ENCODE results near the gene CD96.

The CD96 gene

DNA sequence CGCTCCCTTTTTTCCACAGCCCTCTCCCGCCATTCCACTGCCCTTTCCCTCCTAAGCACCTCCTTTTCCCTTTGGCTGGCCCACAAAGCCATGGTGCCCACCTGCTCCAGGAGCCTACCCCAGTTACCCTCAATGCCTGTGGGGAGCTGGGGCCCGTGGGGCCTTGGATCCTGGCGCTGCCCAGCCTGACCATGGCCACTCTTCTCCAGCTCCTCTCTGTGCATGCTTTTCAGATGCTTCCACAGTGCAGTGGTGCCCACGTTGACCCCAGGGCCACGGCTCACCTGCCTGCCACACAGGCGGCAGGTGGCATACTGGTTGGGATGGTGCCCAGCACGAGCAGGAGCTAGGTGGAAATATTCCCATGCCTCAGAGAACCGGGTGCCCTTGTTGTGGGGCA is 51.7 kb downstream of the CD96 start:
- no peak for DNase-seq (ENCODE audit: low spot score)

- DNase-seq (ENCODE audit: low spot score) = peak; percentile 46
Observed at GRCh38 chr3:111594205-111594604, 52.2 kb downstream of the CD96 start.

GRCh38 chr3:111594781-111595180 is 52.8 kb downstream of the CD96 start:
- DNase-seq (ENCODE audit: low spot score) = peak; percentile 43

DNA sequence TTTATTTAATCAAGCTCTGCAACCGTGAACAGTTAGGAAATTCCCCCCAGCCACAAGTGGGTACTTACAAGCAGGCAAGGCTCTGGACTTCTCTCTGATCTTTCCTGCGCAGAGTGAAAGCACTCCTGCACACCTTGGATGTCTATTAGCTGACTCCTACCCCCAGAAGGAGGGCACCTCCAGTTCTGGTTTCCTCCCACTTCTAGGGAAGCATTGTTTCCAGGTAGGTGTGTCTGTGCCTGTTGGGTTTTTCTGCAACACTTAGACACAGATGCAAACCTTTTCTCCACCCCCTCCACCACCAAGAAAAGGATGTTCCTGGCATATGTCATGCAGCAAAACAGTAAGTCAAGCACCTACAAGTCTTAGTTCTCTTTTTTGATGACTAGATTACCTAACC is 53.2 kb downstream of the CD96 start, which contains the start of gene ZBED2:
ZBED2 (minus strand) TSS at position 115 of the 400 bp plus-strand sequence. CDS start 1,145 bp downstream, outside the sequence.
- peak; percentile 78 for DNase-seq (ENCODE audit: low spot score)

- DNase-seq (ENCODE audit: low spot score) = peak; percentile 66
Observed at GRCh38 chr3:111596328-111596727, 54.3 kb downstream of the CD96 start.

GRCh38 chr3:111598139-111598538 is 56.1 kb downstream of the CD96 start:
- no peak for DNase-seq (ENCODE audit: low spot score)

DNA sequence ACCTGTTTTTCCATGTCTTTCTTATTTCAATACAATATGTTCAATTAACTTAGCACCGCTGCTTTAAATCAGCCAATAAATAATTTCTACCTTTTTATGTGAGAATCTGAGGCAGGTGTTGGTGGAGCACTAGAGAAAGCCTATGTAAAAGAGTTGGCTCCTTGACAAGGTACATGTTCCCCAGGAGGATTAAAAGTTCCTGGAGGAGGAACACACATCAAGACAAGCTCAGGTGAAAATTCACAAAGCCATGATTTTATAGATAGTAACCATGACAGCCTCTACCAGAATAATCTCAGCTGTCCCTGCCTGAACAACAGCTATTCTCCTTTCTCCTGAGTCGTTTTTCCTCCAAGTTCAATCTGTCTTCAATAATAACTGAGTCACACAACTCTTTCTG is 56.6 kb downstream of the CD96 start:
- no peak for DNase-seq (ENCODE audit: low spot score)

GRCh38 chr3:111601810-111602209 is 59.8 kb downstream of the CD96 start:
- no peak for DNase-seq (ENCODE audit: low spot score)

GRCh38 chr3:111603679-111604078 is 61.7 kb downstream of the CD96 start:
- no peak for DNase-seq (ENCODE audit: low spot score)

GRCh38 chr3:111604119-111604518 is 62.1 kb downstream of the CD96 start:
- DNase-seq (ENCODE audit: low spot score) = peak; percentile 85

DNA sequence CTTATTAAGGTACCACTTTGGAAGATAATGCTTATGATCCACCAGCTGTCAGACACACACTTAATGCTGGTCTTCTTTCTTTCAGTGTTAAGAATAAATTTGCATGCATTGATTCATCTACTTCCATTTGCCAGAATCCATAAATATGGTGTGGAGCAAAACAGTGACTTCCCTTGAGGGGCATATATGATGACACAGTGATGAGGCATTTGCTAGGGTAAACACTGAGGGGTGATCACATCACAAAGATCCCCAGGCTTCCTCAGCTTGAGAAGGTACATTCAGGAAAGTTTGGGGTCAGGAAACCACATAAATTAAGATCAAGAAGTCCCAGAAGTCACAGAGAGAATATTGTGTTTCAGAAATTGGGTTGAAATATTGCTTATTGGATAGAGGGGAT is 63.0 kb downstream of the CD96 start:
- DNase-seq (ENCODE audit: low spot score) = peak; percentile 46

DNA sequence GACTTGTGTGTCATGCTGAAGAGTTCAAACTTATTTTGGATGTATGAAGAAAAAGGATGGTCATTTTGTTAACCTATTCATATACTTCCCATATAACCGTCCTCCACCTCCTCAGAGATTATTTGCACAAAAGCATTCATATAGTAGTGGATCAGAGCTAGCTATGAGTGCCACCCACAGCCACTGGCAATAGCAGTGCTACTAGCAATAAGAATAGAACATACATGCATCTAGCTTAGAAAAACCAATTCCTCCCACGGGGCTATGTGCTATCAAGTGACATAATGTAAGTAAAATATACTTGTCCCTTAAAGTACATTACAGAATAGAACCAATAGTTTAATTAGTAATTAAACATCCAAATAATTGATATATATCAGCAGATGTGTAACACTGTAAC is 63.5 kb downstream of the CD96 start:
- DNase-seq (ENCODE audit: low spot score) = no peak

DNA sequence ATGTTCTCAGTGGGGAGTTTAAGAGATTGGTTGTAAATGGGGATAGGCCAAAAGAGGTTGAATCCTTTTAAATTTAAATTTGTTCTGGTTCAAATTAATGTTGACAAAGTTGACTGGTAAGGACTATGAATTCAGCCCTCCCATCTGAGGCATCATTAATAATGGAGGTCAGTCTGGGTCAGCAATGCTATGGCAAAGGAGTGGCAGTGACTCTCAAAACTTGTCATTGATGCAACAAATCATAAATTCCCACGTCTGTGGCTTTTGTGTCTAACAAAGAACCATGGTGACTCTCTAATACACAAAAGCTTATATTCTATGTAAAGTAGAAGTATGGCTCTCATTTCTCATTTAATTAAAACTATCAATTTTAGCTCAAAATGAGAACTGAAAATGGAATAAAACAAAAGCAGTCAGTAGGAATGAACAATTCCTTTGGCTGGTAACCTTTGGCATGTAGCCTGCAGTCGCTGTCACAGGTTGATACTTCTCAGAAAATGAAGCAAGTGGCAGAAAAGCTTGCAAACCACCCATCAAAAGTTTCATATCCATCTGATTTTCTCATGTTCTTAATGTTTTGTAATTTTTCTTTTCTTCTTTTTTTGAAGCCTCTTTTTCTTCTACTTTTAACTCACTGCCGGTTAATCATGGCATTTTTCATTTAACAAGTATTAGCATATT is 65.4 kb downstream of the CD96 start:
- peak; percentile 44 for DNase-seq (ENCODE audit: low spot score)

DNA sequence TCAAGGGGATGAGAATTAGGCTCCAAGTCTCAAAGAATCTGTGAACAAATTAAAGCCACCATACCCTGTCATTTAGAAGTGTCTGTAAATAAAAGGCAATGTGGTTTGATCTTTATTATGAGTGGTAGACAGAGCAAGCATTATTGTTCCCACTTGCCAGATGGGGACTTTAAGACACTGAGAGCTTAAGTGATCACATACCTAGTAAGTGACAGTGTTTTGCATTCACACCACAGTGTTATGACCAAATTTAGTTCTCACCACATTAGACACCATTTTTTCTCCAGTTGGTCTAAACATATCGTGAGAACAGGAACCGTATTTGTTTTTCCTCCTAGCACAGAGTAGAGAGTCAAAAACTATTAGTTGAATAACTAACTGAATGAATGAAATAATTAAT is 66.4 kb downstream of the CD96 start:
- peak; percentile 48 for DNase-seq (ENCODE audit: low spot score)

DNA sequence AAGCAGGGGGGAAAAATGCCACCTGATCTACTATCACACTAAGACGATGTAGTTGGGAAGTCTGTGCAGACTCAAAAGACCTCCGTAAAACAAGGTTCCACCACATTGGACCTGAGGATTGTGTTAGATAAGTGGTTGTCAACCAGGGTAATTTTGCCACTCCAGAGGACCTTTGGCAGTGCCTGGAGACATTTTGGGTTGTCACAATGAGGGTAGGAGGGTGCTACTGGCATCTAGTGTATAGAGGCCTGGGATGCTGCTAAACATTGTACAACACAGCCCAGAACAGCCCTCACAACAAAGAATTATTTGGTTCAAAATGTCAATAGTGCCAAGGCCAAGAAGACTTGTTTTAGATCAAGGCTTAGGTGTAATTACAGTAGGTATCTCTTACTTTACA is 67.7 kb downstream of the CD96 start:
- DNase-seq (ENCODE audit: low spot score) = no peak

DNA sequence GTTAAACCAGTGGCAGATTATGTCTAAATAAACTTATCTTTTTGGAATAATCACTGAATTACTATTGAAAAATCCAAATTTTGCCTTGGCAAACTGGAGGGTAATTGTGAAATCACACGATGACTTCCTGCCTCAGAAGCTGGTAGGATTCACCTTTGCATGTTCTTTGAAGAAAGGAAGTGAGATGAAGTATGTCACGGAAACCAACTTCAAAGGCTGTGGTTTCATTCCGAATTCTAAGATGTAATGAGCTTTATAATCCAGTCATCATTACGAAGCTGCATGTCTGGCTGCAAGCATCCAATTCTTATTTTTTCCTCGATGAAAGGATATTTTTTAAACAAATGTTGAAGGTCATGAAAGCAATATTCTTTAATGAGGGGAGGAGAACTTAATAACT is 68.2 kb downstream of the CD96 start:
- DNase-seq (ENCODE audit: low spot score) = peak; percentile 90

- DNase-seq (ENCODE audit: low spot score) = peak; percentile 48
Observed at GRCh38 chr3:111610612-111611054, 68.6 kb downstream of the CD96 start.

- peak; percentile 48 for DNase-seq (ENCODE audit: low spot score)
Observed at GRCh38 chr3:111613294-111613693, 71.3 kb downstream of the CD96 start.

DNA sequence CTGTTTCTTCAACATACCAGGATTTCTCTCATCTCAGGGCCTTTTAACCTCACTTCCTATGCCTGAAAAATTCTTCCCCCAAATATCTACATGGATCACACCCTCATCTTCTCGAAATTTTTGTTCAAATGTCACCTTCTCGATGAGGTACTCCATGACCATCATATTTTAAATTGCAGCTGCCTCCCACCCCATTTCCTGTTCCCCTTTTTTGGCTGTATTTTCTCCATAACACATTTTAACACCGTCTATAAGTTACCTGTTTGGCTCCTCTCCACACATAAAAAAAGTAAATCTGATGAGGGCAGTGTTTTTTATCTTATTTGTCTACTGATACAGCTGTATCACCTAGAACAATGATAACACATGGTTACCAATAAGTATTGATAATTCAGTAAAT is 73.9 kb downstream of the CD96 start:
- no peak for DNase-seq (ENCODE audit: low spot score)

- peak; percentile 79 for DNase-seq (ENCODE audit: low spot score)
Observed at GRCh38 chr3:111616417-111617105, 74.6 kb downstream of the CD96 start.

DNA sequence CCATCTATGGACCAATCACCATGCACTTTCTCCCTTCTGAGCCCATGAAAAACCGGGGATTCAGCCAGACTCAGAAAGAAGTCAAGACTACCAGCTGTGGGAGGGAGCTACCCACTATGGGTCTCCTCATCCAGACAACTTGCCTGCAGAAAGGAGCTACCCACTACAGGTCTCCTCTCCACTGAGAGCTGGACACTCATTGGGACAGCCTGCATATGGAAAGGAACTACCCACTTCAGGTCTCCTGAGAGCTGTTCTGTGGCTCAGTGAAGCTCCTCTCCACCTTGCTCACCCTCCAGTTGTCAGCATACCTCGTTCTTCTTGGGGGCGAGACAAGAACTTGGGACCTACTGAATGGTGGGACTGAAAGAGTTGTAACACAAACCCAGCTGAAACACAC is 75.4 kb downstream of the CD96 start:
- DNase-seq (ENCODE audit: low spot score) = no peak

GRCh38 chr3:111617912-111618601 is 76.1 kb downstream of the CD96 start:
- no peak for DNase-seq (ENCODE audit: low spot score)

- no peak for DNase-seq (ENCODE audit: low spot score)
Observed at GRCh38 chr3:111618945-111619344, 76.9 kb downstream of the CD96 start.
